Activated naive CD4-positive, alpha-beta T cell (primary cell): ENCODE data around the gene ARFGAP2.
A peak's percentile ranks its signal among the peaks of the same experiment; 100 is the strongest.

Experiments
- DNase-seq, 4 experiments: peaks; one replicate each; lab custom pipeline; 2025; lab: John Stamatoyannopoulos, UW

Gene ARFGAP2

DNA sequence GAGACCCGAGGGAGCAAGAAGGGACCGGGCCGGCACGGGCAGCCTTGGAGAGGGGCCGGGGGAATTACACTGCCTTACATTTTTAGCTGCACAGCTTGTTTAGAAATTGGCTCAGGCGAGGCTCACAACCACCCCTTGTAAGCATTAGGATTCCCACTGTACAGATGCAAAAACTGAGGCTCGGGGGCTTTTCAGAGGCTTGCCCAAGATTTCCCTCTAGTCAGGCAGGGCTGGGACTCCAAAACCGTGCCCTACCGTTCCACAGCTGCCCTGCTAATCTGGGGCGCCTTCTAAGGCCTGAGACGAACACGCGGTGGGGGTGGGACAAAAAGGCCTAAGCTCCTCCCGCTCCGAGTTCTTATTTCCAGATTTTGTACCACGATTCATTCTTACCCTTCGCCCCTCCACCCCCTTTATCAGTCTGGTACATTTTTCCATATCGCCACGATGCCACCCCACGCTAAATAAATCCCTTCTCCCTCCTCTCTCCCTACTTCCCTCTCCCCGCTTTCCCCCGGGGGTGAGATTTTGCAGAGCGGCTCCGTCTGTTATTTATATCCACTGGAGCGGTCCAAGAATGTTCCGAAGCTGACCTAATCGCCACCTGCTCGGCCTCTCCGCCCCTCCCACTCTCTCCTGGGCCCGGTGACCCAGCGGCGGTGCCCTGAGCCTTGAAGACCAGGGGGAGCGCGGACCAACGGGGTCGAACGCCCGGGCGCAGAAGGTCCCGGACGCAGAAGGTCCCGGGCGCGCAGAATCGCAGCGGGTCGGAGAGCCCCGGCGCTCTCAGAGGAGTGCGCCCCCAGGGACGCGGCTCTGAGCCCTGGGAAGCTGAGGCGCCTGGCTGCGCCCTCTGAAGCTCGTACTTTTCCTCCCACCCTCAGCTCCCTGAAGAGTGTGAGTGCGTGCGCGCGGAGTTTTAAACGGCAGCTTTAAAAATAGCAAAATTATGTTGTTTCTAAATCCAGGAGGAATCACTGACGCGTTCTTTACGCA lies 10.3 kb upstream of the ARFGAP2 start:
- DNase-seq, result peak in 2 of 4 experiments; percentile 12 to 20

GRCh38 chr11:47186076-47186699 lies 9.5 kb upstream of the ARFGAP2 start, which contains the start of gene PACSIN3:
Gene PACSIN3, minus strand, starts transcription at chr11:47186434. Its CDS starts 3,707 bp downstream, at chr11:47182727.
- DNase-seq, result peak in 1 of 4 experiments; percentile 30

- DNase-seq, result no peak
These were observed 8.8 kb upstream of the ARFGAP2 start for GRCh38 chr11:47185305-47186075.

DNA sequence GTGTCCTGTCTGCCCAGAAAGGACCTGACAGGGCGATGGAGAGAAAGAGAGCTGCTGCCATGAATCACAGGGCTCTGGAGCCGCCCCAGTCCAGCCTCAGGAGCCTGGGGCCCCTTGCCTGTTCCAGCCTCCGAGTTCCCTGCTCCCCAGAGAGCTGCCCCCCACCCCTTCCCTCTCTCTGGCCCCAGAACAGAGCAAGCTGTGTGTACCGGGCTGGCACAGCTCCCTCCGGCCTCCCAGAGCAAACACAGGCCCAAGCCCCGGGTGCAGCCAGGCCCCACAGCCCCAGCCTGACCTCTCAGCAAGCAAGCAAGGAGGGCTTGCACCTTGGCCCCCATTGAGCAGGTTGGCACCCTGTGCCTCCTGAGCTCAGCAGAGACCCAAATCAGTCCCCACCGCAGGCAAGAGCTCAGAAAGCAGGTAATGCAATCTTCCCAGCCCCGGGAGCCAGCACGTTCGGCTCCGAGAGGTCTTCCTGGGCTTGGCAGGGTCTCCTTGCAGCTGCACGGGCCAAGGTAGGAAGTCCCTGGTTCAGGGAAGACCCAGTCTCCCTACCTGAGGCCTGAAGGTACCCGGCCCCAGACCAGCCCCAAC lies 8.1 kb upstream of the ARFGAP2 start:
- DNase-seq, result no peak

GRCh38 chr11:47183969-47184368 lies 7.3 kb upstream of the ARFGAP2 start:
- no peak for DNase-seq

DNA sequence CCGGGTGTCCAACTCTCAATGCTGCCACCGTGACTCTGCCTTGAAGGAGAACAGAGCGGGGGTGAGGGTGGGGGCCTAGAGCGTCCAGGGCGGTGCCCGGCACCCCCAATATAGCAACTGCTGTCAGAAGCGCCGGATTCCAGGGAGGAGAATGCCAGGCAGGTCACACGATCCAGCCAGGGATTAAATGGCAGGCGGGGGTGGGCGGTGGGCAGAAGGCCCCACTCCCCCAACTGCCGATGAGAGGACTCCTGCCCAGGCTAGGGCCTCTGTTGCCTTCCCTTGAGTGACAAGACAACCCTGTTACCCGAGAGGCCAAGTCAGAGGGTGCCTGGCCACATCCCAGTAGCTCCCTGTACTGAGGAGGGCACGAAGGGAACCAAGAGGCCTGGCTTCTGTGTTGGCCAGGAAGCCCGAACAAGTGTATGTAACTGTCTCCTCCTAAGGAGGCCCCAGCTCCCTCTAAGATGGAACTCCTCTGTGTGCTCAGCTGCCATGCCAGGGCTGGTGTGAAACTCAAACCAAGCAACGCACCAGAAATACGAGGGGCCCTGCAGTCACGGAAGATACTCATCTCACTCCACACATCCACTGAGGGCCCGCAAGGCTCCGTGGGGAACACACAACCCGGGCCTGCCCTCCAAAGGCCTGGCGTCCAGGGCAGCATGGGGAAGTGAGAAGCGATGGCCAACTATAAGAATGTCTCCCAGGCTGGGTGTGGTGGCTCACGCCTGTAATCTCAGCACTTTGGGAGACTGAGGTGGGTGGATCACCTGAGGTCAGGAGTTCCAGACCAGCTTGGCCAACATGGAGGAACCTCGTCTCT lies 6.6 kb upstream of the ARFGAP2 start:
- no peak for DNase-seq

GRCh38 chr11:47182380-47182779 lies 5.7 kb upstream of the ARFGAP2 start:
- DNase-seq, result no peak

GRCh38 chr11:47181271-47181670 lies 4.6 kb upstream of the ARFGAP2 start:
- DNase-seq, result no peak

DNA sequence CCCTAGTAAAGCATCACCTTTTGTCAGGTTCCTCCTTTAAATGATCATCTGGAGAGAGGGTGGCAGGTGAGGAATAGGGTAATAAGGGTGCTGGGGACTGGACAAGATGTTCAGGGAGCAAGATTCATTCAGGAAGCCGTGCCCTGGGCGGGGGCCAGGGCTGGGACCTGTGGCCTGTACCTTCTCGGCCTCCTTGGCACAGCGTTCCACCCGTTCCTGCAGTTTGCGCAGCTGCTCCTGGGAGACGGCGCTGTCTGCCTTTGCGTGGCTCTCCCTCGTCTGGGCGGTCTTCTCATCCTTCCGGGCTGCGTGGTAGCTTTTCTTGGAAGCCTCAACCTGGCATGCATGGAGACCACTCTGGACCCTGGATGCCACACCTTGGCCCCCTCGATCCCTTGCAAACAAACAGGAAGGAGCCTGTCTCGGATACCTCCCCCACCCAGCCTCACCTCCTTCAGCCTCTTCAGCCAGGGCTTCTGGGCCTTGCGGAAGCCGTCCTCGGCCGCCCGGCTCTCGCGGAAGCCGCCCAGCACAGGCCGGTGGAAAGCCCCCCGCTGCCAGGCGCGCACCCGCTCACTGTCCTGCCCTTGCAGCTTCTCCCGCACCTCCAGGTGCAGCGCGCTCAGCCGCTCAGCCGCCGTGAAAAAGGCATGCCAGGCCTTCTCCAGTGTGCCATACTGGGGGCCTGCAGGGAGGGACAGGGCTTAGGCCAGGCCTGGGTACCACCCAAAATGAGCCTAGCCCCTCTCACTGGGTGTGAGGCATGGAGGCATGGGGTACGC lies 3.5 kb upstream of the ARFGAP2 start:
- no peak for DNase-seq

DNA sequence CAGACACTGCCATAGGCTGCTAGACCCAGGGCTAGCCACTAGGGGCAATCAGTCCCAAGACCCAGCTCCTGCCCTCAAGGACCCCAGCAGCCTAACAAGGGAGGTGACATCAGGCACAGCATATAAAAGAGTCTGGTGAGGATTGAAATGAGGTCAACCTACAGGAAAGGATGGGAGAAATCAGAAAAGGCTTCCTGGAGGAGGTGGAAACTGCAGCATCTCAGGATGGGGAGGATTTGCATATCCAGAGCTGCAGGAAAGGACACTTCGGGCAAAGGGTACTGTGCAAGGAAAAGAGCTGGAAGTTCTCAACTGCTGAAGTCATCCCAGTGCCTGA lies 2.9 kb upstream of the ARFGAP2 start:
- DNase-seq, result peak in 1 of 4 experiments; percentile 23

DNA sequence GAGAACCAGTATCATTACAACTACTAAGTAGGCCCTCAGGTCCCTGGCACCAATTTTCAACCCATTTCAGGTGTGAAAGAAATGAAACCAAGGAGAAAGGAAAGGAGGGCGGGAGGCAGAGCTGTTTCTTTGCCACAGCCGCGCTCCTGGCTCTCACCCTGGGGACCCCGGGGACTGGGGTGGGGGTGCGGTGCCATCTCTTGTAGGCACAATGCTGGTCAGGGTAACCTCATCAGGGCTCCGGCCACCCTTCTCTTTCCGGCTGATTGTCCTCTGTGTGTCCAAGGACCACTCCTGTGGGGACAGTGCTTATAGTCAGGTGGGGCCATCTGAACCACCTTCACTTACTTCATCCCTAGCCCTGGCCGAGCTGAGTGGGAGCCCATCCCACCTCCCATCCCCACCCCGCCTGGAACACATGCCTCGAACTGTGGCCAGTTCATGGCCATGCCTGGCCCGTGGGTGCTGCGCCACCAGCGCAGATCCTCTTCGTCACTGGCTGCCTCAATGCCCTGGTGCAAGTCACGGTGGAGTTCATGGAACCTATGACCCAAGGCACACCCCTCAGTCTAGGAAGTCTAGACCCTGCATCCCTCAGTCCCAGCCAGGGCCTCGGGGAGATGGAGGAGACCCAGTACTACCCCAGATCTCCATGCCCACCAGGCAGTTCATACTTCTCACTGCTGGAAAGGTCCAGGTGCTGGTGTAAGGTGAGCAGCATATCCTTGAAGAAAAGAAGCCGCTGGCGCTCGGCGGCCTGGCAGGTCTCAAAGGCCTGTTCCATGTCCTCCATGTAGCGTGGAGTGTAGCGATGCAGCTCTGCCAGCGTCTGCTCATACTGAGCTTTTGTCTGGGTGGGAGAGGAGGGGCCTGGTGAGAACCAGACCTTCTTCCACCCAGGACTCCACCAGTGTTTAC lies 2.3 kb upstream of the ARFGAP2 start:
- DNase-seq, result no peak

- no peak for DNase-seq
These were observed 1.6 kb upstream of the ARFGAP2 start for GRCh38 chr11:47178316-47178715.

- DNase-seq, result no peak
These were observed 1.2 kb upstream of the ARFGAP2 start for GRCh38 chr11:47177846-47178245.

DNA sequence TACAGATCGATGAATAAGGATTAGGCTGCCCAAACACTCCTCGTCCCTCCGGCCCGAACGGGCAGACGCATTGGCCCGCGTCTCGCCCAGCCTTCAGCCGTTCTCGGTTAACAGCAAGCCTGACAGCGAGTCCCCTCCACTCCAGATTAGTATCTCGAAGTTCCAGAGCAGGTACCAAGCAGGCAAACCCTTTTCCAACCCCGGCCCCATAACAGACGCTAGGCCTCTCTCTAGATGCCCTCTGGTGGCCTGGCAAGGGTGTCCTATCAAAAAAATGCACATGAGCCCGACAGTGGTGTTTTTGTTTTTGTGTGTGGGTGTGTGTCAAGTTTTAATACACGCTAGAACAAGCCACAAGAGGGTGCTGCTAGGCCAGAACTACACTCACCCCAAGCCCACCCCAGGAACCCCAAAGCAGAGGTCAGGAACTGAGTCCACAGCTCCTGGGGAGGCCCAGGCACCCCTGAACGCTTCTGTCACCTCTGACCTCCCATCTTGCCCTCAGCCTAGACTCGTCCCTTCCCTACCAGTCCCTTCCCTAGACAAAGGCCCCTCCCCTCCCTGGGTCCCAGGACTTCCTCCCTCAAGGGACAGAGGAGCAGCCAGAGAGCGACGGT lies 658 bp upstream of the ARFGAP2 start:
- peak in 3 of 4 experiments; percentile 46 to 69 (median 60) for DNase-seq

GRCh38 chr11:47175746-47176327 lies 842 bp downstream of the ARFGAP2 start:
- no peak for DNase-seq

DNA sequence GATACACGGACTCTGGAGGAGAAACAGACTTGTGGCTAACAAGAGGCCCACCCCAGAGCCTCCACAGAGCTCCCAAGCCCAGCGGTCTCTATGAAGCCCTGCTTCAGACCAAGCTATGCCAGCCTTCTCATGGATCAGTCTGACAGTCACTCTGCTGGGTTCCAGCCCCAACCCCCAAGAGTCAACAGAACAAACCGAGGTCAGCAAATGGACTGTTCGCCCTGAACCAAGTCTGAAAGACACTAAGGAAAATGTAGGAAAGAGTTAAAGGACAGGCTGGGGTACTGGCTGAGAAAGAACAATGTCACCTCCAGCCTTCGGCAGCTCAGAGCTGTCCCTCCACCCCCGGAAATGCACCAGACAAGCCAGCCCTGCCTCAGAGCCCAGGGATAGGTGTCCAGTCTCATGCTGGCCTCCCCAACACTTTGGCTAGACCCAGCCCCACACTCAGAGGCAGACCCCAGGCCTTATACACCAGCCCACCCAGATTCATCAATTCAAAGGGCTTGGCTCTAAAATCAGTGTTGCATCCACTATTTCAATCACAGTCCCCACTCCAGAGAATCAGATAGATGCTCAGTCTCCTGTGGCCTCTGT lies 3.8 kb downstream of the ARFGAP2 start:
- no peak for DNase-seq

DNA sequence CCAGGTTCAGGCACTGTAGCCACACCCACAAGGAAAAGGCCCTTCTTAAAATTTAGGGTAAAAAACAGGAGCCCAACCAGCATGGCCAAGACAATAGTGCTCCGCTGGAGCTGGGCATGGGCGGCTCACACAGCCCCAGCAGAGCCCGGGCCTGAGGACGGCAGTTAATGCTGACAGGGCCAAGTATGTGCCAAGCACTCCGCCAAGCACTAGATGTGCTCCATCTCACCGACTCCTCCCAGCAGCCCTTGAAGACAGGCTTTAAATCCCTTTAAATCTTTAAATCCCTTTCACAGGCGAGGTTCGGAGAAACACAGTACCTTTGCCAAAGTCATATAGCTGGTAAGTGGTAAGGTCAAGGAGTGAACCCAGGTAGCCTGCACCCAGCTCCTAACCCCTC lies 4.8 kb downstream of the ARFGAP2 start:
- DNase-seq, result no peak
